HG02678 (cell line): Measurements from ENCODE around the gene SH3GL1.

Experiments
- ATAC-seq: cut with Tn5 transposase; IDR thresholded peaks from one replicate; pipeline ENCODE4 v1.9.1; 2021; ENCODE audit warnings: mild to moderate bottlenecking, moderate library complexity; ENCODE audit not compliant: unreplicated experiment

The SH3GL1 gene

DNA sequence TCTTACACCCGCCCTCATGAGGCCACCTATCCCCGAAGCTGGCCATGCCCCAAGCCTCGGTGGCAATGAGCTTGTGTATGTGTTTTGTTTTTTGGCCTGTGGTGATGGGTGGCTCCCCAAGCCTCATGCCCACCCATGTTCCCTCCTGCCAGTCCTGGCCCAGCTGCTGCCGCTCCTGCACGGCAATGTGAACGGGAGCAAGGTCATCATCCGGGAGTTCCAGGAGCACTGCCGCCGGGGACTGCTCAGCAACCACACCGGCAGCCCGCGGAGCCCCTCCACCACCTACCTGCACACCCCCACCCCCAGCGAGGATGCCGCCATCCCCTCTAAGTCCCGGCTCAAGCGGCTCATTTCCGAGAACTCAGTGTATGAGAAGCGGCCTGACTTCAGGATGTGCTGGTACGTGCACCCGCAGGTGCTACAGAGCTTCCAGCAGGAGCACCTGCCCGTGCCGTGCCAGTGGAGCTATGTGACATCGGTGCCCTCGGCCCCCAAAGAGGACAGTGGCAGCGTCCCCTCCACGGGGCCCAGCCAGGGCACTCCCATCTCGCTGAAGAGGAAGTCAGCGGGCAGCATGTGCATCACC is 32.7 kb upstream of the SH3GL1 start:
- ATAC-seq, result no peak

GRCh38 chr19:4431808-4432674 is 31.7 kb upstream of the SH3GL1 start:
- no peak for ATAC-seq

- no peak for ATAC-seq
These were observed 30.9 kb upstream of the SH3GL1 start for GRCh38 chr19:4431296-4431695.

GRCh38 chr19:4430760-4431159 is 30.4 kb upstream of the SH3GL1 start:
- ATAC-seq, result no peak

GRCh38 chr19:4429771-4430171 is 29.4 kb upstream of the SH3GL1 start:
- ATAC-seq, result no peak

DNA sequence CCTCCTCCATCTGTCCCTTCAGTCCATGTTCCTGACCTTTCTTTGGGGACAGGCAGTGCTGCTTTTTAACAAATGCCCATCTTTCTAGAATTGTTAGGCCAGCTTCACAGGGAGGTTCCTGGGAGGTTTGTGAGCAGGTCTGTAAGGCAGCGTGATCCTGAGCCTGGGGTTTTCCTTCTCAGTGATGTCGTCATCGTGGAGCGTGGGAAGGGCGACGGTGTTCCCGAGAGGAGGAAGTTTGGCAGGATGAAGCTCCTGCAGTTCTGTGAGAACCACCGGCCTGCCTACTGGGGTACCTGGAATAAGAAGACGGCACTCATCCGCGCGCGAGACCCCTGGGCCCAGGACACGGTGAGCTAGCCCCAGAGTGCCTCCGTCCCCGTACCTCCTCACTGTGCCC is 28.9 kb upstream of the SH3GL1 start:
- no peak for ATAC-seq

- no peak for ATAC-seq
These were observed 28.1 kb upstream of the SH3GL1 start for GRCh38 chr19:4428326-4428975.

DNA sequence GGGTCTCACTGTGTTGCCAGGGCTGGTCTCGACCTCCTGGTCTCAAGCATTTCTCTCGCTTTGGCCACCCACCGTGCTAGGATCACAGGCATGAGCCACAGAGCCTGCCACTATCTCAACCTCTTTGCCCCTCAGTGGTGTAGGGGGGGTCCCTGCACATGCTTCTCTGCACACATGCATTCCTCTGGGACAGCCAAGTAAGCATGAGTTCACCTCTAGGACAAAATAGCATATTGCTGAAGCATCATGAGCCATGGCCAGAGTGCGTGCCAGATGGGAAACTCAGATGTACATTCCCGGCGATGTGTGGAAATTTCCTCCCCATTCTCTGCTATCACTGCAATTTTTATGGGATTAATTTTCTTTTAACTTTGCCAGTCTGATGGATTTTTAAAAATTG is 25.2 kb upstream of the SH3GL1 start:
- no peak for ATAC-seq

DNA sequence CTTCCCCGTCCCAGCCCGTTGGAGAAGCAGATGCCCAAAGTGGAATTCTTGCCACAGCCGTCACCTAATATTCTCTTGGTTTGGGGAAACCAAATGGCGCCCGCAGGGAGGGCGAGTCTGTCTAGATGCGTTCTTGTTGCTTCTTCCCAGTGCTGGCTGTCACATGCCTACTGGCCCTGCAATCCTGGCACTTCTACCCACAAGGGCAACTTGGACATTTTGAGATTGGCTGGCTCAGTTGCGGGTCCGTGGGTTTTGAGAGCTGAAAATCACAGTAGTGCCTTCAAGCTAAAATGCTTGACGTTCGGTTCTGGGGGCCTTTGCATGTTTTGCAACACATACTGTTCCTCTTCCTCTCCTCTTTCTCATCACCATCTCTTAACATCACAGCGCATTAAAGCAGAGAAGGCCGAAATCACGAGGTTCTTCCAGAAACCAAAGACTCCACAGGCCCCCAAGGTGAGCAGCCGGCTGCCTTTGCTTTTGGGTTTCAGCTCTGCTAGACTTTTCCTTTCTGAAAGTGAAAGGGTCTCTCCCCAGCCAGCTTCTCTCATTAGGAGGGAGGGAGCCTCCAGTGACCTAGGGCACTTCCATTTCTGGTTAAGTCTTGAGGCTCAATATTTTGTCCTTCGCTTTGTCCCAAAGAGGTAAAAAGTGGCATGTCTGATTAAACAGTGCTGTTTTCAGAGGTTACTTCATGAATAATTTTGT is 23.2 kb upstream of the SH3GL1 start:
- ATAC-seq, result no peak

DNA sequence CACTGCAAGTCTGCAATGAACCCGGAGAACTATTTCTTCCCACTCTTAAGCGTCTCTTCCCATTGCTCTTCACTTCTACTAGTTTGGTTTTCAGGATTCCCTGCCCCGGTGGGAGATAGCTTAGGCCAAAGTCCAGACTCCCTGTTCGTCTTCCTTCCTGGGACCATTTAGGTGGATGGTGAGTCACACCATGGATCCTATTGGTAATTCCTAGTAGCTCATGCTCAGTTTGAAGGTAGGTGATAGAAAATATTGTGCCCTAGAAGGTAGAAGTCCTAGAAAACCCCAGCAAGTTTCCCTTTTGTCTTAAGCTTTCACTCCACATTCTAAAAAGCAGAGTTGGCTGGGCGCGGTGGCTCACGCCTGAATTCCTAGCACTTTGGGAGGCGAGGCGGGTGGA is 15.9 kb upstream of the SH3GL1 start:
- ATAC-seq, result no peak

GRCh38 chr19:4415352-4415751 is 15.0 kb upstream of the SH3GL1 start:
- ATAC-seq, result no peak

DNA sequence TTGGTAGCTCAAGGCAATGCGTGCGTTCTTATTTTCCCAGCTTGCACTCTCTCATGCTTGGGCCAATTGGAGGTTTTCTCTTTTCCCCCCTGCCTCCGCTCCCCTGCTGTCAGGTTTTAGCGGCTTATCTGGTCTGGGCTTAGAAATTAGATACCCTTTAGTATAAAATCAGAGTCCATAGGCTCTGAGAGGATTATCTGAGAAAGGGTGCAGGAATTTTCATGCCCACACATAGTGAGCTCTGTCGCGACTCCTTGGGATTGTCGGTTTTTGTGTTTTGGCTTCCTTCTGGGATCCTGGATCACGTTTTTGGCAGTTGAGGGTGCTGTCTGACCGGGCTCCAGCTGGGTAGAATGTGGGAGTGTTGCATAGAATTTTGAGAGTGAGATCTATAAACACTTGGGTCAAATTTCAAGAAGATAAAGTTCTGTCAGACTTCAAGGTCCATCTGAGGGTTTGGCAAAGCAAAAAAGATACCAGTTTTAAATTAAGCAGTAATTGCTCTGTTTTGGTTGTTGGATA is 14.5 kb upstream of the SH3GL1 start:
- ATAC-seq, result no peak

DNA sequence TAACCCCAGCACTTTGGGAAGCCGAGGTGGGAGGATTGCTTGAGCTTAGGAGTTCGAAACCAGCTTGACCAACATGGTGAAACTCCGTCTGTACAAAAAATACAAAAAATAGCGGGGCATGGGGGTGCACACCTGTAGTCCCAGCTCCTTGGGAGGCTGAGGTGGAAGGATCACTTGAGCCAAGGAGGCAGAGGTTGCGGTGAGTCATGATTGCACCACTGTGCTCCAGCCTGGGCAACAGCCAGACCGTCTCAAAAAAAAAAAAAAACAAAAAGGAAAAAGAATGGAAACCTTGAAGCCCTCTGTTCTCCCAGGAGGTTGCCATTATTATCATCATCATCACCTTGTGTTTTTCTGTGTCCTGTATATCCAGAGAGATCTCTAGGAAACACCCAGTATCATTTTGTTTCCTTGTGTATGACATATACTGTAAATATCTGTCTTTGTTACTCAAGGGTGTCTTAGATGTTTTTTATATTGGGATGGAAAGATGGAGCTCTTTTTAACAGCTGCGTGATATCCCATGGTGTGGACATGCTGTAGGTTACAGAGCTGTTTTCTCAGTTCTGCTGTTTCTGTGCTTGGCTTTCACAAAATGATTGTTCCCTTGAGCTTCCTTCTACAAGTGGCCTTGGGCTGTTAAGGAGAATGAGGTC is 13.9 kb upstream of the SH3GL1 start:
- ATAC-seq, result no peak

GRCh38 chr19:4413588-4413987 is 13.2 kb upstream of the SH3GL1 start:
- no peak for ATAC-seq

- no peak for ATAC-seq
These were observed 9.0 kb upstream of the SH3GL1 start for GRCh38 chr19:4409123-4409933.

DNA sequence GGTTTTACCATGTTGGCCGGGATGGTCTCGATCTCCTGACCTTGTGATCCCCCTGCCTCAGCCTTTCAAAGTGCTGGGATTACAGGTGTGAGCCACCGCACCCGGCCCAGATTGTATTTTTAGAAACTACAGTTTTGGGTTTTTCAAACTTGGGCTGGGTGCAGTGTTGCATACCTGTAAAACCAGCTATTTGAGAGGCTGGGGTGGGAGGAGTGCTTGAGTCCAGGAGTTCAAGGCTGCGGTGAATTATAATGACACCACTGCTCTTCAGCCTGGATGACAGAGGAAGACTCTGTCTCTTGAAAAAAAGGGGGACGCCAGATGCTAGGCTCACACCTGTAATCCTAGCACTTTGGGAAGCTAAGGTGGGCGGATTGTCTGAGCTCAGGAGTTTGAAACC is 6.3 kb upstream of the SH3GL1 start:
- no peak for ATAC-seq

DNA sequence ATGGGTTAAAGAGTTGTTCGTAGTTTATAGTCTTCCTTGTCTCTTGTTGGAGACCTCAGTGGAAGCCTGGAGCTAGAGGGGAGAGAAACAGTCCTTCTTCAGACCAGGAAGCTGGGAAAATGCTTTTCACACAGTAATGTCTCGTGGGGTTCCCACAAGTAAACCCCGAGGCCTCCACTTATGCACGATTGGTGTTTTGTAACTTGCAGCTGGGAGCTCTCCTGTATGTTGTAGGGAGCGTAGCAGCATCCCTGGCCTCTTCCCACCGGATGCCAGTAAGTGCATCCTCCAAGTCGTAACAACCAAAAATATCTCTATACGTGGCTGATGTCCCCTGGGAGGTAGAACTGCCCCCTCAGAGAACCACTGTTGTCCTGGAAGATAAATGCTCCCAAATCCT is 5.6 kb upstream of the SH3GL1 start:
- no peak for ATAC-seq

DNA sequence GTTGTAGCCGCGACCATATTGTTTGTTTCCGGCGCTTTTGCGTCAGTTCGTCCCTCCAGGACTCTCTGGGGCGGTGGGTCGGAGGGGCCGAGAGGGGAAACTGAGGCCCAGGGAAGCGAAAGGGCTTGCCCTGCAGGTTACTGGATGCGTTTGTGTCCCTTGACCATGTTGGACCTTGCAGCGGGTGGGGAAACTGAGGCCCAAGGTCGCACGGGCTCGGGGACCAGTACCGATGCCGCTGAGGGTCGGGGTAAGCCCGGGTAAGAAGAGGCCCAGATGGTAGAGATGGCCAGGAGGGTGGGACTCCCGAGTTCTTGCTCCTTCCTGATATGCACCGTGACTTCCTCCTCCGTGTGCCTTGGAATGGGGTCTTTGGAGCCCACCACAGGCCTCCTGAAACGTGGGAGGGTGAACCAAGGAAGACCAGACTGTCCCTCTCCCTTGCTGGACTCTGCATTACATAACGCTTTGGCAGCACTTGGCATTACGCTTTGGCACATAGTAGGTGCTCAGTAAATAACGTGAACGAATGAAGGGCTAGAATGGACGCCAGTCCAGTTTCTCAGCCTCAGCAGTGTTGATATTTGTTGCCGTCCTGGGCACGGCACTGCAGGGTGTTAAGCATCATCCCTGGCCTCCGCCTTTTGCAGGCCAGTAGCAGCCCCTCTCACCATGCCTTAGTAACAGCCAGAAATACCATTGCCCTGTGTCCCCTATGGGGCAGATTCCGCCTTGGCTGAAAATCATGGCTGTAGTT is 2.8 kb upstream of the SH3GL1 start:
- no peak for ATAC-seq
